Trophoblast cell (in vitro differentiated cells and primary cell): ENCODE results near the gene NEGR1.

ENCODE experiments used
- DNase-seq, 2 donors: peaks; one replicate each; pipeline ENCODE4 v3.0.0-alpha.2; 2016
- H2AFZ ChIP-seq: 2 replicates; pipeline ENCODE4 v1.6.1; 2013; ENCODE audit warnings: low read length, moderate library complexity, mild to moderate bottlenecking; ENCODE audit not compliant: insufficient read depth, poor library complexity
- H2AK5ac ChIP-seq: 2 replicates; pipeline ENCODE4 v1.6.1; 2013; ENCODE audit warnings: mild to moderate bottlenecking, low read length
- H2BK120ac ChIP-seq: 2 replicates; pipeline ENCODE4 v1.6.1; 2013; ENCODE audit warnings: low read length, mild to moderate bottlenecking, moderate library complexity; ENCODE audit not compliant: insufficient read depth, poor library complexity
- H2BK12ac ChIP-seq: 2 replicates; pipeline ENCODE4 v1.6.1; 2013; ENCODE audit warnings: mild to moderate bottlenecking, low read length, moderate library complexity
- H2BK5ac ChIP-seq: 2 replicates; pipeline ENCODE4 v1.6.1; 2013; ENCODE audit warnings: low read length, low read depth, moderate library complexity, mild to moderate bottlenecking; ENCODE audit not compliant: poor library complexity
- H3K14ac ChIP-seq: 2 replicates; pipeline ENCODE4 v1.6.1; 2013; ENCODE audit warnings: mild to moderate bottlenecking, low read length
- H3K18ac ChIP-seq: 2 replicates; pipeline ENCODE4 v1.6.1; 2013; ENCODE audit warnings: mild to moderate bottlenecking, low read length
- H3K23ac ChIP-seq: 2 replicates; pipeline ENCODE4 v1.6.1; 2013; ENCODE audit warnings: low read length
- H3K27ac ChIP-seq: 2 replicates; pipeline ENCODE4 v1.5.1; 2013; ENCODE audit warnings: low read depth, mild to moderate bottlenecking, inconsistent platforms, low read length, moderate library complexity
- H3K27me3 ChIP-seq: 2 replicates; pipeline ENCODE4 v1.6.1; 2013; ENCODE audit warnings: inconsistent platforms, mild to moderate bottlenecking, low read length, moderate library complexity; ENCODE audit not compliant: insufficient read depth
- H3K36me3 ChIP-seq, 2 experiments: 1 replicate in 1 of 2; 2 replicates in 1 of 2; pipeline ENCODE4 v1.6.1; 2013; ENCODE audit warnings: low read length in 2 of 2, mild to moderate bottlenecking in 2 of 2, moderate library complexity in 1 of 2; ENCODE audit not compliant: insufficient read depth in 2 of 2, control insufficient read depth in 1 of 2
- H3K4ac ChIP-seq: 2 replicates; pipeline ENCODE4 v1.6.1; 2013; ENCODE audit warnings: low read depth, mild to moderate bottlenecking, low read length, moderate library complexity
- H3K4me1 ChIP-seq, 2 experiments: 1 replicate in 1 of 2; 2 replicates in 1 of 2; pipeline ENCODE4 v1.6.1; 2013; ENCODE audit warnings: low read length in 2 of 2, mild to moderate bottlenecking in 2 of 2, moderate library complexity in 1 of 2; ENCODE audit not compliant: insufficient read depth in 2 of 2, control insufficient read depth in 1 of 2
- H3K4me2 ChIP-seq: 2 replicates; pipeline ENCODE4 v1.6.1; 2013; ENCODE audit warnings: inconsistent platforms, mild to moderate bottlenecking, low read length, moderate library complexity
- H3K4me3 ChIP-seq: 2 replicates; pipeline ENCODE4 v1.5.1; 2013; ENCODE audit warnings: mild to moderate bottlenecking, low read depth, low read length, inconsistent platforms
- H3K79me1 ChIP-seq: one replicate; pipeline ENCODE4 v1.6.1; 2013; ENCODE audit warnings: low read length
- H3K79me2 ChIP-seq: 2 replicates; pipeline ENCODE4 v1.6.1; 2013; ENCODE audit warnings: low read length, mild to moderate bottlenecking; ENCODE audit not compliant: control insufficient read depth, insufficient read depth, poor library complexity
- H3K9ac ChIP-seq: 2 replicates; pipeline ENCODE4 v1.6.1; 2013; ENCODE audit warnings: mild to moderate bottlenecking, low read length
- H3K9me3 ChIP-seq: 2 replicates; pipeline ENCODE4 v1.6.1; 2013; ENCODE audit warnings: low read depth, mild to moderate bottlenecking, control low read depth, inconsistent platforms, low read length; ENCODE audit not compliant: insufficient read depth
- H4K12ac ChIP-seq: 2 replicates; pipeline ENCODE4 v1.6.1; 2013; ENCODE audit warnings: low read depth, mild to moderate bottlenecking, low read length, moderate library complexity
- H4K8ac ChIP-seq: 2 replicates; pipeline ENCODE4 v1.6.1; 2013; ENCODE audit warnings: low read depth, mild to moderate bottlenecking, low read length, moderate library complexity
- H4K91ac ChIP-seq: one replicate; pipeline ENCODE4 v1.6.1; 2013; ENCODE audit warnings: low read depth, mild to moderate bottlenecking, low read length, moderate library complexity
- WGBS: extraction: QIAGEN DNeasy Blood & Tissue Kit; methylation state at CpG from one replicate; pipeline ENCODE4 v1.1.7; 2013; ENCODE audit warnings: missing lambda C conversion rate; ENCODE audit not compliant: insufficient read length, insufficient coverage; ENCODE audit errors: extremely low coverage; 5-methylcytosine and 5-hydroxymethylcytosine counted together

NEGR1 gene

GRCh38 chr1:72170246-72170645 is 112.1 kb downstream of the NEGR1 start:
- Histone ChIP-seq H4K8ac (no peak overlapping the region), H2BK12ac (no peak overlapping the region), H3K9me3 (no peaks in the 10 kb centered on the region), H3K27me3 (no peaks in the 10 kb centered on the region), H3K4me3 (no peak overlapping the region), H3K79me1 (no peaks in the 10 kb centered on the region), H2BK120ac (no peak overlapping the region), H4K12ac (no peak overlapping the region), H3K27ac (no peak overlapping the region), H3K18ac (no peak overlapping the region), H4K91ac (no peak overlapping the region), H2AFZ (no peak overlapping the region), H3K4ac (no peak overlapping the region), H3K9ac (no peak overlapping the region), H3K23ac (no peak overlapping the region), H2BK5ac (no peak overlapping the region), H3K36me3 (no peaks in the 10 kb centered on the region), H3K14ac (no peak overlapping the region), H3K4me1 (no peaks in the 10 kb centered on the region), H2AK5ac (no peak overlapping the region), H3K79me2 (no peaks in the 10 kb centered on the region), H3K4me2 (no peak overlapping the region)
- no peak for DNase-seq

- Histone ChIP-seq H3K9me3 (no peaks in the 10 kb centered on the region), H3K23ac (no peak overlapping the region), H4K91ac (no peak overlapping the region), H3K4me3 (no peak overlapping the region), H3K79me2 (no peaks in the 10 kb centered on the region), H3K18ac (no peak overlapping the region), H2AK5ac (no peak overlapping the region), H2BK5ac (no peak overlapping the region), H4K12ac (no peak overlapping the region), H2BK12ac (no peak overlapping the region), H3K27me3 (no peaks in the 10 kb centered on the region), H3K4ac (no peak overlapping the region), H3K4me1 (no peaks in the 10 kb centered on the region), H3K14ac (no peak overlapping the region), H3K9ac (no peak overlapping the region), H3K79me1 (no peaks in the 10 kb centered on the region), H2BK120ac (no peak overlapping the region), H3K4me2 (no peak overlapping the region), H4K8ac (no peak overlapping the region), H3K27ac (no peak overlapping the region), H3K36me3 (no peaks in the 10 kb centered on the region), H2AFZ (no peak overlapping the region)
- DNase-seq = no peak
- no CpG with 5 or more reads among the region's 2 CpGs for WGBS
Measured at GRCh38 chr1:72166426-72166825, 115.9 kb downstream of the NEGR1 start.

GRCh38 chr1:72150508-72150907 is 131.8 kb downstream of the NEGR1 start:
- H3K18ac ChIP-seq = no peak overlapping the region
- H3K79me1 ChIP-seq = no peaks in the 10 kb centered on the region
- H2BK12ac ChIP-seq = no peak overlapping the region

GRCh38 chr1:72141875-72142274 is 140.5 kb downstream of the NEGR1 start:
- DNase-seq = no peak
- WGBS = no CpG with 5 or more reads among the region's 4 CpGs

More at GRCh38 chr1:72150508-72150907, 131.8 kb downstream of the NEGR1 start:
- Histone ChIP-seq H3K4me2 (no peak overlapping the region), H3K9ac (no peak overlapping the region), H4K91ac (no peak overlapping the region), H3K23ac (no peak overlapping the region), H3K4me1 (no peaks in the 10 kb centered on the region), H4K12ac (no peak overlapping the region), H3K36me3 (no peaks in the 10 kb centered on the region), H4K8ac (no peak overlapping the region), H3K9me3 (no peaks in the 10 kb centered on the region), H3K27ac (no peak overlapping the region), H2BK5ac (no peak overlapping the region), H2BK120ac (no peak overlapping the region), H3K4ac (no peak overlapping the region), H3K4me3 (no peak overlapping the region), H3K79me2 (no peaks in the 10 kb centered on the region), H2AK5ac (no peak overlapping the region), H3K27me3 (no peaks in the 10 kb centered on the region), H2AFZ (no peak overlapping the region), H3K14ac (no peak overlapping the region)
- no peak for DNase-seq

GRCh38 chr1:72140222-72140621 is 142.1 kb downstream of the NEGR1 start:
- Histone ChIP-seq H3K9ac (no peak overlapping the region), H3K4me2 (no peak overlapping the region), H3K18ac (no peak overlapping the region), H2BK5ac (no peak overlapping the region), H2AFZ (no peak overlapping the region), H3K36me3 (no peaks in the 10 kb centered on the region), H2BK120ac (no peak overlapping the region), H4K8ac (no peak overlapping the region), H4K12ac (no peak overlapping the region), H3K79me1 (no peaks in the 10 kb centered on the region), H3K23ac (no peak overlapping the region), H3K4ac (no peak overlapping the region), H3K27me3 (no peaks in the 10 kb centered on the region), H2AK5ac (no peak overlapping the region), H3K4me1 (no peaks in the 10 kb centered on the region), H4K91ac (no peak overlapping the region), H3K27ac (no peak overlapping the region), H2BK12ac (no peak overlapping the region), H3K4me3 (no peak overlapping the region), H3K14ac (no peak overlapping the region), H3K9me3 (no peaks in the 10 kb centered on the region), H3K79me2 (no peaks in the 10 kb centered on the region)
- no CpG with 5 or more reads among the region's 2 CpGs for WGBS
- DNase-seq = no peak

More at GRCh38 chr1:72141875-72142274, 140.5 kb downstream of the NEGR1 start:
- Histone ChIP-seq H4K12ac (no peak overlapping the region), H3K79me2 (no peaks in the 10 kb centered on the region), H4K8ac (no peak overlapping the region), H3K9ac (no peak overlapping the region), H3K4me1 (no peaks in the 10 kb centered on the region), H2AK5ac (no peak overlapping the region), H3K18ac (no peak overlapping the region), H4K91ac (no peak overlapping the region), H3K14ac (no peak overlapping the region), H2BK120ac (no peak overlapping the region), H3K4ac (no peak overlapping the region), H2BK12ac (no peak overlapping the region), H3K36me3 (no peaks in the 10 kb centered on the region), H3K4me3 (no peak overlapping the region), H3K23ac (no peak overlapping the region), H3K79me1 (no peaks in the 10 kb centered on the region), H2AFZ (no peak overlapping the region), H3K27me3 (no peaks in the 10 kb centered on the region), H3K27ac (no peak overlapping the region), H2BK5ac (no peak overlapping the region), H3K9me3 (no peaks in the 10 kb centered on the region), H3K4me2 (no peak overlapping the region)
